Measurements from ENCODE around the gene PTPRN2. TPM values are rescaled to one million over a fixed set of nuclear protein-coding genes. Genes with fewer than 3 reads are reported as not detected.

The PTPRN2 gene
- total RNA-seq, 1 experiment from 2014 or later = 2.1 TPM

DNA sequence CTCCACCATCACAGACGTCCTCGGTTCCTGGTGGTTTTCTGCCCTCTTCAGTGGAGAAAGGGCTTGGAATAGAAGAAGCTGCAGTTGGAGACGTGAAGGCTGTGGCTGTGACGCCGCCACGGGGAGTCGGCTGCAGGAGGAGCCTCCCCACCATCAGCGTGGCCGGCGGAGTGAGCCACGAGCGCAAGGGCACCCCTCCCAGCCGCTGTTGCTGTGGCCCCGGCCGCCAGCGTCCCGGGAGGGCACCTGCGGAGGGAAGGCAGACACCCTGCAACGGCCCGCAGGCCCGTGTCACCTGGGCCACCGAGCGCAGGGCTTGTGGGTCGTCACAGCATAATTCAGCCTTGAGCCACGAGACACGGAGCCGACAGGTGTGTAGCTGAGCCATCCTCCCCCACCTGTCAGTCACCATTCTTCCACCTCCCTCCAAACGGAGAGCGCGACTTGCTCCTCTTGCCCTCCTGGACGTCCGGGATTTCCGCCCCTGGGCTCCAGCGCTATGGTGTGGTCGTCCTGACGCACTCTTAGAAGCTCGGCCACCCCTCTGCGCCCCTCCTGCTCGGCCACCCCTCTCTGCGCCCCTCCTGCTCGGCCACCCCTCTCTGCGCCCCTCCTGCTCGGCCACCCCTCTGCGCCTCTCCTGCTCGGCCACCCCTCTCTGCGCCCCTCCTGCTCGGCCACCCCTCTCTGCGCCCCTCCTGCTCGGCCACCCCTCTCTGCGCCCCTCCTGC is 102.7 kb downstream of the PTPRN2 start:
- H3K79me2 ChIP-seq (ENCODE audit: insufficient read depth, low read length) = no peaks in the 10 kb centered on the region
- no peak overlapping the region for H3K27ac ChIP-seq (ENCODE audit: low read depth, low read length)
- intact Hi-C loops (cut with micrococcal nuclease) = no loop called here
- TF ChIP-seq POLR2AphosphoS5 (IDR thresholded peaks at IDR 0.05; ENCODE audit: low read depth, low read length) = no peak
- TF ChIP-seq YY1 (IDR thresholded peaks at IDR 0.05; ENCODE audit: extremely low read depth, insufficient replicate concordance, low read depth, low read length) = no peak
- TF ChIP-seq RAD21 (IDR thresholded peaks at IDR 0.05; ENCODE audit: low read depth) = no peak
- no peak for TF ChIP-seq TCF7L2 (IDR thresholded peaks at IDR 0.05; ENCODE audit: borderline replicate concordance, extremely low read depth, insufficient read depth, insufficient read length)
- TF ChIP-seq SRF (IDR thresholded peaks at IDR 0.05; ENCODE audit: low read depth) = no peak
- TF ChIP-seq ZNF274 (IDR thresholded peaks at IDR 0.05; ENCODE audit: low read depth, low read length) = no peak
- no peak for TF ChIP-seq EZH2phosphoT487 (IDR thresholded peaks at IDR 0.05; ENCODE audit: borderline replicate concordance)
- TF ChIP-seq EZH2 (IDR thresholded peaks at IDR 0.05) = no peak
- TF ChIP-seq JUND (IDR thresholded peaks at IDR 0.05) = no peak
- no peak for TF ChIP-seq ELF1 (IDR thresholded peaks at IDR 0.05; ENCODE audit: borderline replicate concordance, low read depth)
- TF ChIP-seq REST (IDR thresholded peaks at IDR 0.05; ENCODE audit: low read depth) = no peak
- TF ChIP-seq SIN3A (IDR thresholded peaks at IDR 0.05; ENCODE audit: low read depth) = no peak
- no peak for TF ChIP-seq CEBPB (IDR thresholded peaks at IDR 0.05; ENCODE audit: low read depth)
- TF ChIP-seq EGR1 (IDR thresholded peaks at IDR 0.05; ENCODE audit: low read depth) = no peak
- TF ChIP-seq CBX3 (IDR thresholded peaks at IDR 0.05; ENCODE audit: low read depth) = no peak
- DNase-seq (ENCODE audit: low read depth, low spot score) = no peak
- H3K27me3 ChIP-seq (ENCODE audit: insufficient read depth, low read length) = no peaks in the 10 kb centered on the region
- no peak overlapping the region for H3K9ac ChIP-seq (ENCODE audit: low read length)
- no peak overlapping the region for H3K4me3 ChIP-seq (replicated peaks in 1 of 2; ENCODE audit: low read depth in 1 of 2, low read length in 2 of 2)
- H3K9me2 ChIP-seq (ENCODE audit: insufficient read depth) = no peaks in the 10 kb centered on the region
- POLR2A ChIA-PET = no interaction called here
- H3K36me3 ChIP-seq (ENCODE audit: control insufficient read depth in 1 of 2, insufficient read depth in 2 of 2, low read length in 2 of 2) = no peaks in the 10 kb centered on the region
- H3K4me1 ChIP-seq (ENCODE audit: control insufficient read depth in 1 of 2, insufficient read depth in 2 of 2, low read length in 2 of 2) = no peaks in the 10 kb centered on the region
- RAD21 ChIA-PET (ENCODE audit: low non-redundant PET in 1 of 2, low total read pairs in 2 of 2, uncharacterized antibody in 2 of 2, unreplicated experiment in 2 of 2) = no interaction called here
- H2AFZ ChIP-seq (ENCODE audit: low read depth, low read length, poor library complexity, severe bottlenecking) = no peak overlapping the region
- H4K20me1 ChIP-seq (ENCODE audit: insufficient read depth) = no peaks in the 10 kb centered on the region
- BruUV-seq (replicated peaks) = no TSS peak
- no peak for ATAC-seq
- no peaks in the 10 kb centered on the region for H3K9me3 ChIP-seq (ENCODE audit: control insufficient read depth in 1 of 2, insufficient read depth in 1 of 2, low read depth in 1 of 2, low read length in 2 of 2)
- CTCF ChIA-PET = no interaction called here
- no peak overlapping the region for H3K4me2 ChIP-seq (ENCODE audit: low read length)
